ENCODE data around the gene RAPGEF4. TPM values are rescaled to one million over a fixed set of nuclear protein-coding genes. Genes with fewer than 3 reads are reported as not detected.

RAPGEF4 gene
- total and polyA plus RNA-seq, 2 of the 8 experiments (the other 6 are each of a cell fraction or from before 2014, with no cell fraction given), result 1.2 to 2.6 TPM

DNA sequence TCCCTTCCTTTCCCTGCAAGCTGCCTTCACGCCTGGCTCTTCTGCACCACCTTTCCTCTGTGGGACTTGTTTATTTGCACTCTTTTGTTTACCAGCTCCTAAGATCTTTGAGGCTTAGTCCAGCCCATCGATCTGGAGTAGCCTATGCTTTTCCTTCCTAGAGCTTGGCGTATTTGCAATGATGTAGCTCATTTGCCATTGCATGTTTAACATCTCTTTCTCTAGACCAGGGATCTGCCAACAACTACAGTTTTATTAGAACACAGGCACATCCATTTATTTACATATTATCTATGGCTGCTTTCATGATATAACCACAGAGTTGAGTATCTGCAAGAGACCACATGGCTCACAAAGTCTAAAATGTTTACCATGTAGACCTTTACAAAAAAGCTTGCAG is 150.4 kb downstream of the RAPGEF4 start (continued):
- TF ChIP-seq CHD7 (IDR thresholded peaks at IDR 0.05; ENCODE audit: insufficient replicate concordance, low read length), result no peak

All from H1 (cell line).